Sciatic nerve (tissue), 2 donors: ENCODE results near the gene PTPRG. TPM values are rescaled to one million over a fixed set of nuclear protein-coding genes. Genes with fewer than 3 reads are reported as not detected.
"Not testable (repeated sequence)": the region's sequence is repeated elsewhere in the genome, so short reads cannot be mapped to it uniquely, and the experiment has no call there.

ENCODE experiments used
- ATAC-seq: fragments of 200-7000 bp; cut with Tn5 transposase; one replicate; pipeline ENCODE4 v1.9.1; 2020; ENCODE audit warnings: mild to moderate bottlenecking, moderate library complexity
- DNase-seq: peaks from one replicate; pipeline ENCODE4 v3.0.0-alpha.2; 2020; ENCODE audit warnings: low spot score
- intact Hi-C: fragments of 100-400 bp; cut with DNase I; formaldehyde crosslinking; loops from one replicate; pipeline ENCODE4 v1.14.2; 2022
- total RNA-seq: library from RNA; stranded (reverse); fragmentation: NEBNext Ultra II Directional; extraction: Animal tissue kit (Norgen Biotek cat#: 25700); gene quantifications from one replicate; pipeline ENCODE4 v1.2.1, GENCODE V29; 2021
- donor health status: DM: no; HTN: no; CAD: no.
- donor health status: DM: no; HTN: no; CAD: no.

Gene PTPRG
- total RNA-seq, 1 donor from 2014 or later: 67.7 TPM

GRCh38 chr3:61697301-61697700 is 135.9 kb downstream of the PTPRG start:
- ATAC-seq: no peak
- DNase-seq: no peak
- intact Hi-C loops: no loop called here

GRCh38 chr3:61698278-61699072 is 137.1 kb downstream of the PTPRG start:
- ATAC-seq: peak; percentile 49
- intact Hi-C loops, DNase-seq: not testable (repeated sequence)

- ATAC-seq: no peak
- no peak for DNase-seq
- intact Hi-C loops: no loop called here
Measured at GRCh38 chr3:61699622-61700021, 138.3 kb downstream of the PTPRG start.

GRCh38 chr3:61701011-61701410 is 139.6 kb downstream of the PTPRG start:
- intact Hi-C loops: no loop called here
- ATAC-seq (no peak), DNase-seq (no peak)

GRCh38 chr3:61702453-61702852 is 141.1 kb downstream of the PTPRG start:
- ATAC-seq (no peak), DNase-seq (no peak)
- intact Hi-C loops: no loop called here

GRCh38 chr3:61704807-61705206 is 143.4 kb downstream of the PTPRG start:
- intact Hi-C loops: loop anchor here (5.0 kb wide), 1 partner anchor 333 kb away; no protein-coding TSS in a partner anchor
- no peak for ATAC-seq

GRCh38 chr3:61707492-61707891 is 146.1 kb downstream of the PTPRG start:
- intact Hi-C loops: loop anchor here (5.0 kb wide), 1 partner anchor 335 kb away; no protein-coding TSS in a partner anchor
- ATAC-seq (no peak), DNase-seq (no peak)

More at GRCh38 chr3:61704807-61705206, 143.4 kb downstream of the PTPRG start:
- no peak for DNase-seq

GRCh38 chr3:61710920-61711319 is 149.5 kb downstream of the PTPRG start:
- intact Hi-C loops, ATAC-seq, DNase-seq: not testable (repeated sequence)

- intact Hi-C loops: no loop called here
- no peak for ATAC-seq
- DNase-seq: no peak
Measured at GRCh38 chr3:61714225-61714624, 152.9 kb downstream of the PTPRG start.

GRCh38 chr3:61715886-61716527 is 154.6 kb downstream of the PTPRG start:
- ATAC-seq (peak; percentile 37), DNase-seq (no peak)
- intact Hi-C loops: no loop called here

- DNase-seq, ATAC-seq, intact Hi-C loops: not testable (repeated sequence)
Measured at GRCh38 chr3:61716693-61717092, 155.3 kb downstream of the PTPRG start.

GRCh38 chr3:61718565-61718964 is 157.2 kb downstream of the PTPRG start:
- intact Hi-C loops: no loop called here
- ATAC-seq: no peak
- DNase-seq: no peak

GRCh38 chr3:61719278-61719977 is 158.1 kb downstream of the PTPRG start:
- ATAC-seq: peak; percentile 36
- no peak for DNase-seq
- intact Hi-C loops: no loop called here

- ATAC-seq: no peak
- intact Hi-C loops: no loop called here
- DNase-seq: no peak
Measured at GRCh38 chr3:61723038-61723437, 161.7 kb downstream of the PTPRG start.

GRCh38 chr3:61724183-61724582 is 162.8 kb downstream of the PTPRG start:
- ATAC-seq (no peak), DNase-seq (no peak)
- intact Hi-C loops: no loop called here

- intact Hi-C loops: no loop called here
- DNase-seq (no peak), ATAC-seq (no peak)
Measured at GRCh38 chr3:61724801-61725200, 163.4 kb downstream of the PTPRG start.

- intact Hi-C loops: no loop called here
- no peak for ATAC-seq
- DNase-seq: no peak
Measured at GRCh38 chr3:61725851-61726333, 164.5 kb downstream of the PTPRG start.

- intact Hi-C loops: no loop called here
- no peak for ATAC-seq
- no peak for DNase-seq
Measured at GRCh38 chr3:61727435-61727834, 166.1 kb downstream of the PTPRG start.

- no peak for DNase-seq
- intact Hi-C loops: no loop called here
- no peak for ATAC-seq
Measured at GRCh38 chr3:61729038-61729634, 167.8 kb downstream of the PTPRG start.
